ENCODE data around the gene FXYD1. TPM values are rescaled to one million over a fixed set of nuclear protein-coding genes. Genes with fewer than 3 reads are reported as not detected.

Gene FXYD1
- total RNA-seq, 4 donors from 2014 or later, result 44.4 to 92.6 (median 70.7) TPM

GRCh38 chr19:35093430-35093829 is 45.2 kb upstream of the FXYD1 start:
- DNase-seq (ENCODE audit: extremely low spot score), result no peak
- no peak overlapping the region for H3K27ac ChIP-seq (replicated peaks in 1 of 4)
- 94% methylated on average over 5 of the region's 5 CpGs for WGBS
- peaks cover 3 to 13% (median 11%) of the 10 kb centered on the region in 4 donors for H3K4me1 ChIP-seq
- H3K36me3 ChIP-seq, result no peaks in the 10 kb centered on the region
- H3K9me3 ChIP-seq, result no peaks in the 10 kb centered on the region
- intact Hi-C loops (cut with DNase I), result no loop called here
- TF ChIP-seq EP300 (IDR thresholded peaks at IDR 0.05) (no peak), POLR2A (IDR thresholded peaks at IDR 0.05; ENCODE audit: low read depth) (no peak), CTCF (IDR thresholded peaks at IDR 0.05) (no peak), POLR2AphosphoS5 (IDR thresholded peaks at IDR 0.05) (no peak)
- H3K4me3 ChIP-seq, result no peak overlapping the region
- H3K27me3 ChIP-seq, result peaks cover 0 to 48% (median 10%) of the 10 kb centered on the region in 4 donors

DNA sequence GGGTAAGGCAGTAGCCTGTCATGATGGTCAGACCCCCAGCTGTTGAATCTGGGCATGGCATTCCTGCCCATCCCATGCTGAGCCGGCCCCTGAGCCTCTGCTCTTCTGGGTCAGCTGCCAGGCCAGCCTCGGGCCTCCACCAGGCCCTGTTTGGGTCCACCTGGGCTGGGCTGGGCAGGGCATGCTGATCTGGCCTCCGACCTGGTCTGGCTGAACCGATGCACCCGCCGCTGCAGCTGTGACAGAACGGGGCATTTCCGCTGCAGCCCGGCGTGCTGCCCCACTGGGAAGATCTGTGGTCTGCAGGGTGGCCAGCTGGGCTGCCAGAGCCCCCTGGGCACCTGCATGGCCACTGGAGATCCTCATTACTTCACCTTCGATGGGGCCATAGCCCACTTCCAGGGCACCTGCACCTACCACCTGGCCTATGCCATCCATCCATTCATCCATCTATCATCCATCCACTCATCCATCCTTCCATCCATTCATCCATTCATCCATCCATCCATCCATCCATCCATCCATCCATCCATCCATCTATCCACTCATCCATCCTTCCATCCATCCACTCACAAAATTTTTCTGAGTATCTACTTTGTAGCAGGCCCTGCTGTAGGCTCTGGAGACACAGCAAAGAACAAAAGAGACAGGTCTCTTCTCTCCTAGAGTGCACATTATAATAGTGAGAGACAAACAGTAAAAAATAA is 44.5 kb upstream of the FXYD1 start:
- intact Hi-C loops (cut with DNase I), result no loop called here
- Histone ChIP-seq H3K27me3 (peaks cover 0 to 42% (median 10%) of the 10 kb centered on the region in 4 donors), H3K9me3 (no peaks in the 10 kb centered on the region), H3K4me3 (no peak overlapping the region), H3K27ac (replicated peaks in 1 of 4) (no peak overlapping the region), H3K36me3 (no peaks in the 10 kb centered on the region), H3K4me1 (peaks cover 3 to 13% (median 11%) of the 10 kb centered on the region in 4 donors)
- no peak for TF ChIP-seq POLR2AphosphoS5 (IDR thresholded peaks at IDR 0.05)
- no peak for DNase-seq (ENCODE audit: extremely low spot score)
- 72% methylated on average over 7 of the region's 11 CpGs for WGBS

DNA sequence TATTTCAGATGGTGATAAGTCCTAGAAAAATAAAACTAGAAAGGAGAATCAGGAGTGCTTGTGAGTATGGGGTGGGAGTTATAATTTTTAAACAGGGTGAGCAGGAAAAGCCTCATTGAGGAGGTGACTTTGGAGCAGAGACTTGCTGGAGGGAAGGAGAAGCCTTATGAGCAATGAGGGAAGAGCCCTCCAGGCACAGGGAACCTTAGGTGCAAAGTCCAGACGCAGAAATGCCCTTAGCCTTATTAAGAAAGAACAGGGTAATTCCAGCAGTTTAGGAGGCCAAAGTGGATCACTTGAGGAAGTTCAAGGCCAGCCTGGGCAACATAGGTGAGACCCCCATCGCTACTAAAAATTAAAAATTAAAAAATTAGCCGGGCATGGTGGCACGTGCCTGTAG is 44.0 kb upstream of the FXYD1 start:
- no peak for TF ChIP-seq EP300 (IDR thresholded peaks at IDR 0.05)
- TF ChIP-seq POLR2A (IDR thresholded peaks at IDR 0.05; ENCODE audit: low read depth), result no peak
- H3K36me3 ChIP-seq, result no peaks in the 10 kb centered on the region
- H3K4me1 ChIP-seq, result peaks cover 3 to 13% (median 11%) of the 10 kb centered on the region in 4 donors
- H3K9me3 ChIP-seq, result no peaks in the 10 kb centered on the region
- DNase-seq (ENCODE audit: extremely low spot score), result no peak
- peaks cover 0 to 37% (median 10%) of the 10 kb centered on the region in 4 donors for H3K27me3 ChIP-seq
- no peak overlapping the region for H3K27ac ChIP-seq (replicated peaks in 1 of 4)
- WGBS, result 76% methylated on average over 4 of the region's 4 CpGs
- intact Hi-C loops (cut with DNase I), result no loop called here
- H3K4me3 ChIP-seq, result no peak overlapping the region

GRCh38 chr19:35095667-35096368 is 42.8 kb upstream of the FXYD1 start:
- no peak for DNase-seq (ENCODE audit: extremely low spot score)
- Histone ChIP-seq H3K36me3 (no peaks in the 10 kb centered on the region), H3K27ac (replicated peaks in 1 of 4) (no peak overlapping the region), H3K9me3 (no peaks in the 10 kb centered on the region), H3K27me3 (peaks cover 0 to 27% (median 5%) of the 10 kb centered on the region in 4 donors), H3K4me1 (peaks cover 2 to 4% (median 2%) of the 10 kb centered on the region in 4 donors), H3K4me3 (no peak overlapping the region)
- 67% methylated on average over 8 of the region's 8 CpGs for WGBS
- no peak for TF ChIP-seq POLR2AphosphoS5 (IDR thresholded peaks at IDR 0.05)
- no peak for TF ChIP-seq POLR2A (IDR thresholded peaks at IDR 0.05; ENCODE audit: low read depth)
- TF ChIP-seq CTCF (IDR thresholded peaks at IDR 0.05), result no peak
- TF ChIP-seq EP300 (IDR thresholded peaks at IDR 0.05), result no peak
- intact Hi-C loops (cut with DNase I), result no loop called here

- no peaks in the 10 kb centered on the region for H3K4me1 ChIP-seq
- H3K27ac ChIP-seq (replicated peaks in 1 of 4), result no peak overlapping the region
- no peak for DNase-seq (ENCODE audit: extremely low spot score)
- H3K9me3 ChIP-seq, result no peaks in the 10 kb centered on the region
- TF ChIP-seq POLR2A (IDR thresholded peaks at IDR 0.05; ENCODE audit: low read depth) (no peak), POLR2AphosphoS5 (IDR thresholded peaks at IDR 0.05) (no peak), EP300 (IDR thresholded peaks at IDR 0.05) (no peak), CTCF (IDR thresholded peaks at IDR 0.05) (no peak)
- H3K4me3 ChIP-seq, result no peak overlapping the region
- 75% methylated on average over 10 of the region's 29 CpGs for WGBS
- intact Hi-C loops (cut with DNase I), result no loop called here
- H3K27me3 ChIP-seq, result peaks cover 0 to 7% (median 0%) of the 10 kb centered on the region in 4 donors
- no peaks in the 10 kb centered on the region for H3K36me3 ChIP-seq
These were observed 40.1 kb upstream of the FXYD1 start for GRCh38 chr19:35098413-35099049.

Data from esophagus muscularis mucosa (tissue), 4 donors.